HG03575 (cell line): ENCODE measurements around the gene CYB5D1.

Experiments
- ATAC-seq: cut with Tn5 transposase; IDR thresholded peaks from one replicate; pipeline ENCODE4 v1.9.1; 2021; ENCODE audit not compliant: unreplicated experiment, insufficient number of reproducible peaks, low FRiP score; ENCODE audit errors: extremely low read depth

CYB5D1 gene

DNA sequence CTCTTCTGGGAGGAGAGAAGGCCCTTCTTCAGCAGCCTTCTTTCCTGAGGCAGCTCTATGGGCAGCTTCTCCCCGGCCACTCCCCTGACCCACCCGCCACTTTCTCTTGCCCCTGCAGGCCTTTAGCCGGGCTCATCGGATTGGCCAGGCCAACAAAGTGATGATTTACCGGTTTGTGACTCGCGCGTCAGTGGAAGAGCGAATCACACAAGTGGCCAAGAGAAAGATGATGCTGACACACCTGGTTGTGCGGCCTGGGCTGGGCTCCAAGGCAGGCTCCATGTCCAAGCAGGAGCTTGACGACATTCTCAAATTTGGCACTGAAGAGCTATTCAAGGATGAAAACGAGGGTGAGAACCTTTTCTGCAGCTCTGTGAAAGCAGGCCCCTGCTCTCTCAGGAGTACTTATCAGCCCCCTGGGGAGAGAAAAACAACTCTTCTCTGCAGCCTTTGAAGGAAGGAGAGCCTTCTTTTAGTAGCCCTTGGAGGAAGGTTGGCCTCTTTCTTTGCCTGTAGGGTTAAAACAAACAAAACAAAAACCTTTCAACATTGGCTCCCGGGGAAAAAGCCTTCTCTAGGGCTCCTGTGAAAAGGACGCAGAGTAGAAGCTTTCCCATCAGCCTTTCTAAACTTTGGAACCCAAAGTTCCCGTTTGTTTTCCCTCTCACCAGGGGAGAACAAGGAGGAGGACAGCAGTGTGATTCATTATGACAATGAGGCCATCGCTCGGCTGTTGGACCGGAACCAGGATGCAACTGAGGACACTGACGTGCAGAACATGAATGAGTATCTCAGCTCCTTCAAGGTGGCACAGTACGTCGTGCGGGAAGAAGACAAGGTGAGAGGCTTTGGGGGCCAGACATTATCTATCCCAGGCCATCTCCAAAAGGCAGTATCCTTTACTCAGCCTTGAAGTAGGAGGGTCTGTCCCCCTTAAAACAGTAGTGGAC lies 45.6 kb downstream of the CYB5D1 start:
- ATAC-seq = no peak

DNA sequence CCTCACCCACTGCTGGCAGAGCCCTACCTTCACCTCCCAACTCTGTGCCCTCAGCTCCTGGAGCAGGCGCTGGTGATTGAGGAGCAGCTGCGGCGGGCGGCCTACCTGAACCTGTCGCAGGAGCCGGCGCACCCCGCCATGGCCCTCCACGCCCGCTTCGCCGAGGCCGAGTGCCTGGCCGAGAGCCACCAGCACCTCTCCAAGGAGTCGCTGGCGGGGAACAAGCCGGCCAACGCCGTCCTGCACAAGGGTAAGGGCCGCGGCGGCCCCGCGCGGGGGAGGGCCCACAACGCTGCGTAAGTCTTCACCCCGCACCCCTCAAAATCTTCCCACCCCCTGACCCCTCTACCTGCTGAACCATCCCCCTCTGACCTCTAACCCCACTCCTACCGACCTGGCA lies 51.3 kb downstream of the CYB5D1 start:
- no peak for ATAC-seq

DNA sequence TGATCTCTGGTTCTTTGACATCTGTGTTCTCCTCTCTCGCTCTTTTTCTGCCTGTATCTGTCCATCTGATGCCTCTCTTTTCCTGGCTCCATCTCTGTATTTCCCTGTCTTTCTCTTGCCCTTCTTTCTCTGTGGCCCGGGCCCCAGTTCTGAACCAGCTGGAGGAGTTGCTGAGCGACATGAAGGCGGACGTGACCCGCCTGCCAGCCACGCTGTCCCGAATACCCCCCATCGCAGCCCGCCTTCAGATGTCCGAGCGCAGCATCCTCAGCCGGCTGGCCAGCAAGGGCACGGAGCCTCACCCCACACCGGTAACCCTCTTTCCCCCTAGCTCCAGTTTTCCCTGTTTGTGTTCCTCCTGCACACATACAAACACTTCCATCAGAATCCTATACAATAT lies 52.5 kb downstream of the CYB5D1 start:
- no peak for ATAC-seq

DNA sequence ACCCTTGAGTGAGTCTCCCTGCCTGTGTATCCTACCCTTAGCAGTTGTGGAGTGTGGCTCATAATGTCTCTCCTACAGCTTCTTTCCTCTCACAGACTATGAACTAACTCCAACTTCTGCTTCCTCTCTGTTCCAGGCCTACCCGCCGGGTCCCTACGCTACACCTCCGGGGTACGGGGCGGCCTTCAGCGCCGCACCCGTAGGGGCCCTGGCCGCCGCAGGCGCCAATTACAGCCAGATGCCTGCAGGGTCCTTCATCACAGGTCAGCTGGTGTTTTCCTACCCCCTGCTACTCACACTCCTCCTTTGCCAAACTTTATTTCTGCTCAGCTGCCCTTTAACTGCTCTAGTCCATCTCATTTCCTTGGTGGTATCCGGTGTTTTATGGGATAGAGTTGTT lies 52.9 kb downstream of the CYB5D1 start:
- no peak for ATAC-seq

DNA sequence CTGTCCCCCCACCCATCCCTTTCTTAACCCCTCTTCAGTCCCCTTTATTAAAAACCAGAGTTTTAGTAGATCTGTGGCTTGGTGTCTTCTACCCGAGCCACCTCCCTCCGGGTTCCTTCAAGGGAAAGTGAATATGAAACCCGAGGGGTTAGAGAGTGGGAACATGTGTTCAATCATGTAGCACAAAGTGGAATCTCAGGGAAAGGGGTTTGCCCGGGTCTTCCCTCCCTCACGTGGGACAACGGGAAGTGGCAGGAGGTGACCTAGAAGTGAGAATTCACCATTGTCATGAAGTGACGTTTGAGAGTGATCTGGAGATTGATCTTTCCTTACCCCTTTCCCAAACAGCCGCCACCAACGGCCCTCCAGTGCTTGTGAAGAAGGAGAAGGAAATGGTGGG lies 53.3 kb downstream of the CYB5D1 start:
- no peak for ATAC-seq
